CD14-positive monocyte (primary cell): ENCODE measurements around the gene EMC6. TPM values are rescaled to one million over a fixed set of nuclear protein-coding genes. Genes with fewer than 3 reads are reported as not detected.

ENCODE experiments used
- DNase-seq, 3 donors: peaks; one replicate each; pipeline ENCODE4 v3.0.0-alpha.2; 2011 to 2022
- H2AFZ ChIP-seq: 2 replicates; pipeline ENCODE4 v1.6.0; 2012; ENCODE audit warnings: mild to moderate bottlenecking, low read depth, low read length, inconsistent platforms; ENCODE audit not compliant: insufficient read depth, poor library complexity, severe bottlenecking
- H3K27ac ChIP-seq, 2 donors: 1 replicate in 1 of 2; 2 replicates in 1 of 2; pipeline ENCODE4 v1.5.1; 2012 to 2013; ENCODE audit warnings: low read length in 2 of 2, control low read depth in 1 of 2, inconsistent platforms in 1 of 2, low read depth in 1 of 2, mild to moderate bottlenecking in 1 of 2
- H3K27me3 ChIP-seq, 2 donors: one replicate each; pipeline versions ENCODE4 v1.6.0 to v1.6.1; 2011 to 2013; ENCODE audit warnings: low read length in 2 of 2; ENCODE audit not compliant: control insufficient read depth in 2 of 2, insufficient read depth in 2 of 2
- H3K36me3 ChIP-seq, 2 donors: replicated peaks in 1 of 2; 1 replicate in 1 of 2; 2 replicates in 1 of 2; pipeline versions ENCODE4 v1.5.1 to v1.6.1; 2012 to 2013; ENCODE audit warnings: low read length in 2 of 2, control low read depth in 1 of 2, inconsistent platforms in 1 of 2, mild to moderate bottlenecking in 1 of 2; ENCODE audit not compliant: insufficient read depth in 2 of 2, control insufficient read depth in 1 of 2
- H3K4me1 ChIP-seq, 2 donors: 1 replicate in 1 of 2; 2 replicates in 1 of 2; pipeline versions ENCODE4 v1.5.1 to v1.6.1; 2012 to 2013; ENCODE audit warnings: low read length in 2 of 2, control low read depth in 1 of 2, inconsistent platforms in 1 of 2, mild to moderate bottlenecking in 1 of 2, moderate library complexity in 1 of 2; ENCODE audit not compliant: insufficient read depth in 2 of 2, control insufficient read depth in 1 of 2
- H3K4me2 ChIP-seq: replicated peaks from 2 replicates; pipeline ENCODE3; 2012; ENCODE audit warnings: low read length, moderate library complexity, mild to moderate bottlenecking; ENCODE audit not compliant: poor library complexity, severe bottlenecking; ENCODE audit errors: extremely low read depth
- H3K4me3 ChIP-seq, 3 experiments: fragments of 200-600 bp in 1 of 3; sonication (generic) in 1 of 3; replicated peaks in 1 of 3; 1 replicate in 2 of 3; 2 replicates in 1 of 3; pipeline ENCODE4 v1.5.1; 2011 to 2013; ENCODE audit warnings: low read length in 3 of 3, mild to moderate bottlenecking in 3 of 3, control low read depth in 2 of 3, low read depth in 2 of 3, inconsistent platforms in 1 of 3, moderate library complexity in 1 of 3
- H3K79me2 ChIP-seq: 2 replicates; pipeline ENCODE4 v1.6.0; 2012; ENCODE audit warnings: mild to moderate bottlenecking, control low read depth, inconsistent platforms, low read length, moderate library complexity; ENCODE audit not compliant: insufficient read depth
- H3K9ac ChIP-seq: 2 replicates; pipeline ENCODE4 v1.6.0; 2017; ENCODE audit warnings: low read length, mild to moderate bottlenecking; ENCODE audit not compliant: insufficient read depth, poor library complexity, severe bottlenecking
- H3K9me3 ChIP-seq, 2 donors: replicated peaks in 1 of 2; 1 replicate in 1 of 2; 2 replicates in 1 of 2; pipeline versions ENCODE4 v1.5.1 to v1.6.1; 2012 to 2013; ENCODE audit warnings: low read length in 2 of 2, control low read depth in 1 of 2; ENCODE audit not compliant: control insufficient read depth in 1 of 2, insufficient read depth in 1 of 2
- H4K20me1 ChIP-seq: 2 replicates; pipeline ENCODE4 v1.6.0; 2012; ENCODE audit warnings: mild to moderate bottlenecking, low read length, control low read depth, moderate library complexity; ENCODE audit not compliant: insufficient read depth
- H3K27ac Mint-ChIP-seq, 7 donors: one replicate each; pipeline ENCODE4 v1.8.0; 2020; ENCODE audit warnings: mild to moderate bottlenecking in 7 of 7, mixed read lengths in 7 of 7, moderate library complexity in 6 of 7, inconsistent platforms in 2 of 7
- H3K27me3 Mint-ChIP-seq, 3 donors: one replicate each; pipeline ENCODE4 v1.8.0; 2021 to 2022; ENCODE audit warnings: low read depth in 3 of 3, mild to moderate bottlenecking in 3 of 3, mixed read lengths in 3 of 3, moderate library complexity in 3 of 3, inconsistent platforms in 1 of 3
- H3K36me3 Mint-ChIP-seq, 2 donors: one replicate each; pipeline ENCODE4 v1.8.0; 2020; ENCODE audit warnings: mixed read lengths in 2 of 2, inconsistent platforms in 1 of 2, mild to moderate bottlenecking in 1 of 2
- H3K4me1 Mint-ChIP-seq: one replicate; pipeline ENCODE4 v1.8.0; 2020; ENCODE audit warnings: mild to moderate bottlenecking, mixed read lengths
- H3K4me3 Mint-ChIP-seq, 2 donors: one replicate each; pipeline ENCODE4 v1.8.0; 2020; ENCODE audit warnings: mild to moderate bottlenecking in 2 of 2, mixed read lengths in 2 of 2, moderate library complexity in 1 of 2
- H3K9me3 Mint-ChIP-seq, 7 donors: one replicate each; pipeline ENCODE4 v1.8.0; 2020 to 2022; ENCODE audit warnings: mixed read lengths in 7 of 7, mild to moderate bottlenecking in 6 of 7, moderate library complexity in 6 of 7, inconsistent platforms in 2 of 7
- WGBS: methylation state at CpG from one replicate; pipeline ENCODE4 v1.1.5; 2013; ENCODE audit warnings: missing lambda C conversion rate; ENCODE audit not compliant: insufficient coverage; 5-methylcytosine and 5-hydroxymethylcytosine counted together
- intact Hi-C, 2 donors: fragments of 100-400 bp; cut with micrococcal nuclease; formaldehyde crosslinking; loops; one replicate each; pipeline versions ENCODE4 v1.15.0 to v1.15.1; 2023
- polyA plus RNA-seq, 3 donors: library from polyadenylated mRNA; depleted of rRNA in 1 of 3; unstranded in 2 of 3; stranded (reverse) in 1 of 3; fragments of 300-500 nt in 2 of 3; fragments of >200 nt in 1 of 3; fragmentation: Illumina TruSeq in 2 of 3; gene quantifications; 1 replicate in 2 of 3; 2 replicates in 1 of 3; pipeline ENCODE4 v1.2.3, GENCODE V29; 2012 to 2021
- TF ChIP-seq, protein P1 (sequence below): fragments of 200-600 bp; IDR thresholded peaks from one replicate; pipeline ENCODE4 v1.8.0; 2022; ENCODE audit warnings: antibody characterized with exemption, mild to moderate bottlenecking

EMC6 gene
- polyA plus RNA-seq, 3 donors, result 24.4 to 118 (median 105) TPM

DNA sequence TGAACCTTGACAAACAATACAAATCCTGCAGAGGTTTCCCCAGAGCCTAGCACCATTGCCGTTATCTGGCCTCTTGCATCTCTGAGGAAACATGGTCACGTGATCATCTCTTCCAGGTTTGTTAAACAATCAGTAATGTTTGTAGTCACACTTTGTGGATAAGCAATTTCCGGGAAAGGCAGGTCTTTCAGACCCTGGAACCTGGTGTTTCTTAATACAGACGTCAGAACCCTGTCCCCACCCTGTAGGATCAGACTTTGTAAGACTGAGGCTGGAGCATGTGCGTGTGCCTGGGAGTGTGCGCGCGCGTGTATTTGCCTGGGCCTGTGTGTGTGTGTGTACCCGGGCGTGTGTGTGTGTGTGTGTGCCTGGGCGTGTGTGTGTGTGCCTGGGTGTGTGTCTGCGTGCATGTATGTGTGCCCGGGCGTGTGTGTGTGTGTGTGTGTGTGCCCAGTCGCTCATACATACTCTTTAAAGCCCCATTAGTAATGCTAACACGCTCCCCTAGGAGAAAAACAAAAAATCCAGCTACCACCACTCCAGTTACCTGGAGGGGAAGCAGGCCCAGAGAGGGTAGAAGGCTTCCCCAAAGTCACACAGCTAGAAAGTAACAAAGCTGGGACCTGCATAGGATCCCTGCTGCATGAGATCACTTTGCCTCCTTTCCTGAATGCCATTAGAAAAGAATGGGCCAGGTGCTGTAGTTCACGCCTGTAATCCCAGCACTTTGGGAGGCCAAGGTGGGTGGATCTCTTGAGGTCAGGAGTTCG is 26.7 kb upstream of the EMC6 start:
- intact Hi-C loops, result no loop called here
- H3K36me3 ChIP-seq, result peaks cover 2 to 20% of the 10 kb centered on the region in 2 donors
- WGBS, result 93% methylated on average over 2 of the region's 19 CpGs

DNA sequence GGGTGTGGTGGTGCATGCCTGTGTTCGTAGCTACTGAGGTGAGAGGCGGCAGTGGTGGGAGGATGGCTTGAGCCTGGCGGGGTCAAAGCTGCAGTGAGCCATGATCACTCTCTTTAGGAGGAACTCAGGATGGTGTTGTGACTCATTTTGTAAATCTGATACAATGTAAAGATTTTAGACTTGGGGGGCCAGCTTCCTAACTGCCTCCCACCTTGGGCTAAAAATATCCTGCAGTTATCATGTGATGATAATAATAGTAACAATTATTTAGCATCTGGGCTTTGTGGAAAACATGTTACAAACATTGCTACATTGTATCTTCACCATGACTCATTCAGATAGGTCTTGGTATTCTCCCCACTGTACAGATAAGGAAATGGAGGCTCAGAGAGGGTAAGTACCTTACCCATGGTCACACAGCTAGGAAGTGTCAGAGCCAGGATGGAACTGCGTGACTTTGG is 24.7 kb upstream of the EMC6 start:
- Histone ChIP-seq H3K4me1 (peaks cover 18 to 21% of the 10 kb centered on the region in 2 donors), H3K79me2 (no peaks in the 10 kb centered on the region), H3K36me3 (peaks cover 9 to 37% of the 10 kb centered on the region in 2 donors), H3K9ac (no peak overlapping the region), H3K9me3 (no peaks in the 10 kb centered on the region), H2AFZ (no peak overlapping the region), H3K27me3 (no peaks in the 10 kb centered on the region), H3K4me3 (no peak overlapping the region), H4K20me1 (no peaks in the 10 kb centered on the region), H3K27ac (no peak overlapping the region), H3K4me2 (no peak overlapping the region)
- DNase-seq, result no peak
- peaks cover 0 to under 1% (median 0%) of the 10 kb centered on the region in 7 donors for H3K9me3 Mint-ChIP-seq
- TF ChIP-seq, protein P1, sequence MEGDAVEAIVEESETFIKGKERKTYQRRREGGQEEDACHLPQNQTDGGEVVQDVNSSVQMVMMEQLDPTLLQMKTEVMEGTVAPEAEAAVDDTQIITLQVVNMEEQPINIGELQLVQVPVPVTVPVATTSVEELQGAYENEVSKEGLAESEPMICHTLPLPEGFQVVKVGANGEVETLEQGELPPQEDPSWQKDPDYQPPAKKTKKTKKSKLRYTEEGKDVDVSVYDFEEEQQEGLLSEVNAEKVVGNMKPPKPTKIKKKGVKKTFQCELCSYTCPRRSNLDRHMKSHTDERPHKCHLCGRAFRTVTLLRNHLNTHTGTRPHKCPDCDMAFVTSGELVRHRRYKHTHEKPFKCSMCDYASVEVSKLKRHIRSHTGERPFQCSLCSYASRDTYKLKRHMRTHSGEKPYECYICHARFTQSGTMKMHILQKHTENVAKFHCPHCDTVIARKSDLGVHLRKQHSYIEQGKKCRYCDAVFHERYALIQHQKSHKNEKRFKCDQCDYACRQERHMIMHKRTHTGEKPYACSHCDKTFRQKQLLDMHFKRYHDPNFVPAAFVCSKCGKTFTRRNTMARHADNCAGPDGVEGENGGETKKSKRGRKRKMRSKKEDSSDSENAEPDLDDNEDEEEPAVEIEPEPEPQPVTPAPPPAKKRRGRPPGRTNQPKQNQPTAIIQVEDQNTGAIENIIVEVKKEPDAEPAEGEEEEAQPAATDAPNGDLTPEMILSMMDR, result no peak
- intact Hi-C loops, result no loop called here
- H3K27me3 Mint-ChIP-seq, result peaks cover 0 to 3% (median 0%) of the 10 kb centered on the region in 3 donors
- H3K4me3 Mint-ChIP-seq, result no peak overlapping the region
- H3K4me1 Mint-ChIP-seq, result peaks cover 20% of the 10 kb centered on the region
- peak overlapping the region in 1 of 7 donors; percentile 68 for H3K27ac Mint-ChIP-seq
- WGBS, result 93% methylated on average over 3 of the region's 4 CpGs
- H3K36me3 Mint-ChIP-seq, result peaks cover 24 to 62% of the 10 kb centered on the region in 2 donors

More for the DNA sequence above, 26.7 kb upstream of the EMC6 start:
- peaks cover 15 to 49% of the 10 kb centered on the region in 2 donors for H3K36me3 Mint-ChIP-seq
- Histone ChIP-seq H3K27ac (no peak overlapping the region), H3K9ac (no peak overlapping the region), H3K4me2 (no peak overlapping the region), H4K20me1 (no peaks in the 10 kb centered on the region), H2AFZ (no peak overlapping the region), H3K4me3 (no peak overlapping the region), H3K79me2 (peaks cover 11% of the 10 kb centered on the region), H3K9me3 (no peaks in the 10 kb centered on the region), H3K4me1 (peaks cover 28 to 31% of the 10 kb centered on the region in 2 donors), H3K27me3 (no peaks in the 10 kb centered on the region)
- peak overlapping the region in 2 of 7 donors; percentile 17 to 38 for H3K27ac Mint-ChIP-seq
- peaks cover 0 to 2% (median 0%) of the 10 kb centered on the region in 3 donors for H3K27me3 Mint-ChIP-seq
- no peak overlapping the region for H3K4me3 Mint-ChIP-seq
- H3K9me3 Mint-ChIP-seq, result peaks cover 0 to 2% (median 0%) of the 10 kb centered on the region in 7 donors
- DNase-seq, result no peak
- peaks cover 36% of the 10 kb centered on the region for H3K4me1 Mint-ChIP-seq
- TF ChIP-seq, protein P1, result no peak
